ENCODE measurements around the gene GALNT9. TPM values are rescaled to one million over a fixed set of nuclear protein-coding genes. Genes with fewer than 3 reads are reported as not detected.

Gene GALNT9
- total RNA-seq, 1 experiment from 2014 or later = not detected

GRCh38 chr12:132345126-132345525 is 15.7 kb upstream of the GALNT9 start:
- DNase-seq (ENCODE audit: extremely low read depth, low read depth) = no peak

DNA sequence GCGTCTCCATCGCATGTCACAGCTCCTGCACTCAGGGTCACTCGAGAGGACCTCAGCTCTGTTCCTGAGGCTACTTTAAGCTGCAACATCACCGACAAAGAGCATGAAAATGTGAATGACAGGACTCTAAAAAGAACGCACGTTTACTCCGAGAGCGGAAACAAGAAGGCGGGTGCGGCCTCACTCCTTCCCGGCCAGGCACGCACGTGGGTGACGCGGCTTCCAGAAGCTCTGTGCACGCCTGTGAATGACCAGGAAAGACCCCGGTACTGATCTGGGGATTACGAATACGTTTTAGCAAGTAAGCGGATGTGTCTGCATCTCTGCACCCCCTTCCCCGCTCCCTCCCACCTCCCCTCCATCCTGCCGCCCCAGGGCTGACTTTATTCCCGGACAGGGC is 15.2 kb upstream of the GALNT9 start:
- no peak for DNase-seq (ENCODE audit: extremely low read depth, low read depth)

GRCh38 chr12:132344181-132344580 is 14.8 kb upstream of the GALNT9 start:
- no peak for DNase-seq (ENCODE audit: extremely low read depth, low read depth)

DNA sequence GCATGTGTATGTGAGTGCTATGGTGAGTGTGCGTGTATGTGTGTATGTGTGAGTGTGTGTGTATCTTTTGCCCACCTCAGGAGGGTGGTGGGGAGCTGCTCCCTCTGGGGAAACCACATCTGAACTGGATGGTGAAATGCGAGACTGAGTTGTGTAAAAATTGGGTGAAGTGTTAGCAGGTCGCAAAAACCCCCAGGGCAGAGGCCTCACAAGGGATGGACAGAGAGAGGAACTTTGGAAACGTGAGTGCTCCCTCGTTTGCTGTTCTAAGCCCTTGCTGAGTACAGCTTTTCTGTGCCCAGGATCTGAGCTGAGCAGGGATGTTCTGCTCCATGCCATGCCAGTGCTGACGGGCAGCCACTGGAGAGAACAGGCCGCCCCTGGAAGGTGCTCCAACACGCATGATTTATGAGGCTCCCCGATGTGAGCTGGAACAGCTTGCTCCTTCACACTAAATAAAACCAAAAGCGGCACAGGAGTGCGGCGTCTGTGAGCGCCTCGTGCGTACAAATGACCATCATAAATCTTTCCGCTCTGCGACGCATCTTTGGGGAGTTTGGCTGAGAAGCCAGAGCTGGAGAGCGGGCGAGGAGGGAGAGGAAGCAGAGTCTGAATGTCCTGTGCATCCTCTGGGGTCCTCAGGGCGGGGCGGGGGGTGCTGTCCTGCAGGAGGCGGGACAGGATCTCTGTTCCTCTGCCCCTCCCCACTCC is 14.1 kb upstream of the GALNT9 start:
- no peak for DNase-seq (ENCODE audit: extremely low read depth, low read depth)

- no peak for DNase-seq (ENCODE audit: extremely low read depth, low read depth)
Measured at GRCh38 chr12:132342251-132343227, 13.2 kb upstream of the GALNT9 start.

GRCh38 chr12:132341318-132342050 is 12.1 kb upstream of the GALNT9 start:
- no peak for DNase-seq (ENCODE audit: extremely low read depth, low read depth)

GRCh38 chr12:132340266-132341035 is 11.1 kb upstream of the GALNT9 start:
- DNase-seq (ENCODE audit: extremely low read depth, low read depth) = no peak

DNA sequence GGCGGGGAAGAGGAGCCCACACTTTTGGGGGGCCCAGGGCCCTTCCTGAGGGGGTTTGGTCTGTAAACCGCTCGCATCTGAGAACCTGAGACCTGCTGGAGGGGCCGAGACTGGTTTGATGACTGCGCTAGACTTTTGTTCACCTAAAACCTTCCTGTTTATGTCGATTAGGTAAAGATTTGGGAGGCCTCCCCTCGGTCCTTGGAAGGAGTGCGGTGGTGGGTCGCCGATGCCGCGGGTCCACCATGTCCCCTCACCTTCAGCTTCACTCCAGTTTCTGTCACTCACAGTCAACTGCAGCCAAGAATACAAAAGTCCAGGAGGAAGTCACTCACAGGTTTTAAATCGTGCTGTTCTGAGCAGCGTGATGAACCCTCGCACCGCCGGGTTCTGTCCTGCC is 10.5 kb upstream of the GALNT9 start:
- DNase-seq (ENCODE audit: extremely low read depth, low read depth) = no peak

DNA sequence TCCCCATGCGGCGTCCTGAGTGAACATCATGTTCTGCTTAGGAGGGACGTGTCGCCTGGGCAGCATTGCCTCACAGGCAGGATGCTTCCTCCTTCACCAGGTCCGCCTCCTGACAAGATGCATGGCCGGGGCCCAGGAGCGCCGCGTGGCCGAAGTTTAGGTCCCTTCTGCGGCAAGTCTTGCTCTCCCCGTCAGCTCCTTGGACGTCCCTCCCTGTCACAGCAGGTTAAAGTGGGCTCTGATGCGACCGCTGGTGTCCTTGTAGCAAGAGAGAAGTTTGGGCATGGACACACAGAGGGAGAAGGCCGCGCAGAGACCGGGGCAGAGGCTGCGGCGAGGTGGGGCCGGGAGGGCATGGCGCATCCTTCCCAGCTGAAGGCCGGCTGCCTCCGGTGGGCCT is 9.4 kb upstream of the GALNT9 start:
- DNase-seq (ENCODE audit: extremely low read depth, low read depth) = no peak

DNA sequence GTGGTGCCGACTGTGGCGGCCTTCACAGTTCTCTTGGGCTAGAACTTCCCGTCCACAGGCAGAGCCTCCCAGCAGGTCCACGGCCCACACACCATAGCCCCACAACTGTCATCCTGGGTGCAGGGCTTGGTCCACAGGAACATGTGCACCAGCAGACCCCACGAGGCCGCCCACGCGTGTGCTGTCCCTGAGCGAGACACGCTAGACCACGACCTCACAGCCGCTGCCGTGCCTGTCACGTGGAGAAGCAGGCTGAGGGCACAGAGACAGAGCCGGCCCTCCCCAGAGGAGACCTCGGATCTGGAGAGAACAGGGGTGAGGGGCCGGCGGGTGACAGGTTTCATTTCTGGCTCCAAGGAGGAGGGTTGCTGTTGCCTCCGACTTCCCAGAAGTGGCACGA is 8.9 kb upstream of the GALNT9 start:
- DNase-seq (ENCODE audit: extremely low read depth, low read depth) = no peak

GRCh38 chr12:132337557-132337956 is 8.2 kb upstream of the GALNT9 start:
- no peak for DNase-seq (ENCODE audit: extremely low read depth, low read depth)

- no peak for DNase-seq (ENCODE audit: extremely low read depth, low read depth)
Measured at GRCh38 chr12:132336451-132337413, 7.3 kb upstream of the GALNT9 start.

GRCh38 chr12:132335179-132335756 is 5.9 kb upstream of the GALNT9 start:
- DNase-seq (ENCODE audit: extremely low read depth, low read depth) = no peak

DNA sequence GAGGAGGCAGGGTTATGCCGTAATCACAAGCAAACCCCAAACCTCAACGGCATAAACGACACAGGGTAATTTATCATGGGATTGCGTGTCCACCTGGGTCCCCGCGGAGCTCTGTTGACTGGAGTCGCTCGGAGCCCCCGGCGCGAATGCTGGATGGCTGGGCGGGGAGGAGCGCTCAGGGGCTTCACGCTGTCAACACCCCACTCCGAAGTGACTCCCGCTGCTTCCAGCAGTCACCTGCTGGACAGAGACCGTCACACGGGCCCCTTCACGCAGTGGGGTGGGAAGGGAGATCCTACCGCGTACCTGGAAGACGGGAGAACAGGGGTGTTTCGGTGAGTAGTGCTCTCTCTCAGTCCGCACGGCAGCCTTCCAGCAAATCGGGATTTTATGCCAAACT is 4.4 kb upstream of the GALNT9 start:
- DNase-seq (ENCODE audit: extremely low read depth, low read depth) = no peak

GRCh38 chr12:132333273-132333672 is 3.9 kb upstream of the GALNT9 start:
- DNase-seq (ENCODE audit: extremely low read depth, low read depth) = no peak

DNA sequence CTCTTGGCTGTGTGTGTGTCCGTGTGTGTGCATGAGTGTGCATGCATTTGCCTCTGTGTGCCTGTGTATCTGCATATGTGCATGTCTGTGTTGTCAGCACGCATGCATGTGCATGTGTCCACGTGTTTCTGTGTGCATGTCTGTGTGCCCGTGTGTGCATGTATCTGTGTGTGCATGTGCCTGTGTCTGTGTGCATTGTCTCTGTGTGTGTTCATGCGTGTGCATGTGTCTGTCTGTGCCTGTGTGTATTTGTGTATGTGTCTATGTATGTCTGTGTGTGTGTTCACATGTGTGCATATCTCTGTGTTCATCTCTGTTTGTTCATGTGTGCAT is 1.1 kb upstream of the GALNT9 start:
- no peak for DNase-seq (ENCODE audit: extremely low read depth, low read depth)

GRCh38 chr12:132329720-132330548 is 545 bp upstream of the GALNT9 start:
- DNase-seq (ENCODE audit: extremely low read depth, low read depth) = no peak
